Body of pancreas (tissue), 4 donors: ENCODE results near the gene OR10H4.
"Not testable (repeated sequence)": the region's sequence is repeated elsewhere in the genome, so short reads cannot be mapped to it uniquely, and the experiment has no call there.

Source experiments
- CTCF ChIP-seq, 7 experiments: fragments of 450-650 bp in 4 of 7; fragments of 200-600 bp in 3 of 7; sonication (generic) in 3 of 7; IDR thresholded peaks; one replicate each; pipeline ENCODE4 v1.5.1; 2016 to 2019; ENCODE audit warnings: antibody characterized with exemption in 7 of 7
- POLR2A ChIP-seq, 3 donors: fragments of 450-650 bp; IDR thresholded peaks; one replicate each; pipeline ENCODE4 v1.6.1; 2016; ENCODE audit warnings: antibody characterized with exemption in 3 of 3, mild to moderate bottlenecking in 2 of 3

DNA sequence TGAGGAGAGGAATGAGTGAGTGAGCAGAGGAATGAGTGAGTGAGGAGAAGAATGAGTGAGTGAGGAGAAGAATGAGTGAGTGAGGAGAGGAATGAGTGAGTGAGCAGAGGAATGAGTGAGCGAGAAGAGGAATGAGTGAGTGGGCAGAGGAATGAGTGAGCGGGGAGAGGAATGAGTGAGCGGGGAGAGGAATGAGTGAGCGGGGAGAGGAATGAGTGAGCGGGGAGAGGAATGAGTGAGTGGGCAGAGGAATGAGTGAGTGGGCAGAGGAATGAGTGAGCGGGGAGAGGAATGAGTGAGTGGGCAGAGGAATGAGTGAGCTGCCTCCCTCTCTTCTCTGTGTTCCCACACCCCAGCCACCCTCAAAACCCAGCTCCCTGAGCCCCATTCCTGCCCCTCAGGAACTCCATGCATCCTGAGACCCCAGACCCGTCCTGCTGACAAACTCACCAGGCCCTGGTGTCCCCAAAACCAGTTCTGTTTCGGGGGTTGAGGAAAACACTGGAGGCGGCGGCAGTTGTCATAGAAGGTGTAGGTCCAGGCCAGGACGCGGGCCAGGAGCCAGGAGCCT lies 15.0 kb upstream of the OR10H4 start:
- TF ChIP-seq CTCF, POLR2A (IDR thresholded peaks at IDR 0.05): not testable (repeated sequence)
